ENCODE results near the gene GNAT3. TPM values are rescaled to one million over a fixed set of nuclear protein-coding genes. Genes with fewer than 3 reads are reported as not detected.

Gene GNAT3
- total and polyA plus RNA-seq, 4 donors, result not detected

GRCh38 chr7:80475383-80475782, 36.5 kb downstream of the GNAT3 start:
- 95% methylated on average over 3 of the region's 3 CpGs for WGBS
- Histone ChIP-seq H3K36me3 (ENCODE audit: control insufficient read depth in 4 of 4, insufficient read depth in 3 of 4, low read depth in 1 of 4, low read length in 3 of 4) (no peaks in the 10 kb centered on the region), H3K4me1 (ENCODE audit: control insufficient read depth in 4 of 4, insufficient read depth in 4 of 4, low read length in 3 of 4) (peaks cover 0 to 4% (median 3%) of the 10 kb centered on the region in 4 donors), H3K27me3 (ENCODE audit: control insufficient read depth in 4 of 4, insufficient read depth in 4 of 4, low read length in 3 of 4) (no peaks in the 10 kb centered on the region), H3K4me3 (ENCODE audit: low read depth in 1 of 3, low read length in 3 of 3) (no peak overlapping the region), H3K9me3 (ENCODE audit: control insufficient read depth in 4 of 4, low read length in 3 of 4) (no peaks in the 10 kb centered on the region), H3K9ac (ENCODE audit: low read depth in 1 of 2, low read length in 2 of 2) (no peak overlapping the region), H3K27ac (ENCODE audit: low read depth in 1 of 2, low read length in 2 of 2) (no peak overlapping the region)
- DNase-seq (ENCODE audit: low spot score), result no peak
- TF ChIP-seq ZBTB33 (IDR thresholded peaks at IDR 0.05), result no peak
- TF ChIP-seq RAD21 (IDR thresholded peaks at IDR 0.05), result no peak
- TF ChIP-seq REST (IDR thresholded peaks at IDR 0.05), result no peak
- TF ChIP-seq FOXA1 (IDR thresholded peaks at IDR 0.05), result no peak
- TF ChIP-seq HNF4A (conservative IDR thresholded peaks at IDR 0.05), result no peak
- TF ChIP-seq NR2F2 (IDR thresholded peaks at IDR 0.05), result no peak
- no peak for TF ChIP-seq GABPA (IDR thresholded peaks at IDR 0.05 in 1 of 2, conservative IDR thresholded peaks at IDR 0.05 in 1 of 2)
- no peak for TF ChIP-seq ATF3 (IDR thresholded peaks at IDR 0.05)
- no peak for TF ChIP-seq EGR1 (IDR thresholded peaks at IDR 0.05; ENCODE audit: low read depth in 2 of 2)
- no peak for TF ChIP-seq HNF4G (IDR thresholded peaks at IDR 0.05)
- TF ChIP-seq FOXA2 (IDR thresholded peaks at IDR 0.05), result no peak
- no peak for TF ChIP-seq SP1 (IDR thresholded peaks at IDR 0.05)
- TF ChIP-seq RXRA (IDR thresholded peaks at IDR 0.05), result no peak
- TF ChIP-seq TAF1 (conservative IDR thresholded peaks at IDR 0.05), result no peak

GRCh38 chr7:80473751-80474150, 38.1 kb downstream of the GNAT3 start:
- Histone ChIP-seq H3K4me3 (ENCODE audit: low read depth in 1 of 3, low read length in 3 of 3) (no peak overlapping the region), H3K27ac (ENCODE audit: low read depth in 1 of 2, low read length in 2 of 2) (no peak overlapping the region), H3K36me3 (ENCODE audit: control insufficient read depth in 4 of 4, insufficient read depth in 3 of 4, low read depth in 1 of 4, low read length in 3 of 4) (no peaks in the 10 kb centered on the region), H3K4me1 (ENCODE audit: control insufficient read depth in 4 of 4, insufficient read depth in 4 of 4, low read length in 3 of 4) (peaks cover 0 to 4% (median 3%) of the 10 kb centered on the region in 4 donors), H3K9ac (ENCODE audit: low read depth in 1 of 2, low read length in 2 of 2) (no peak overlapping the region), H3K27me3 (ENCODE audit: control insufficient read depth in 4 of 4, insufficient read depth in 4 of 4, low read length in 3 of 4) (no peaks in the 10 kb centered on the region), H3K9me3 (ENCODE audit: control insufficient read depth in 4 of 4, low read length in 3 of 4) (no peaks in the 10 kb centered on the region)
- DNase-seq (ENCODE audit: low spot score), result no peak
- WGBS, result 98% methylated on average over 1 of the region's 1 CpG
- TF ChIP-seq HNF4A (conservative IDR thresholded peaks at IDR 0.05), result no peak
- no peak for TF ChIP-seq RAD21 (IDR thresholded peaks at IDR 0.05)
- TF ChIP-seq YY1 (IDR thresholded peaks at IDR 0.05), result no peak
- TF ChIP-seq EGR1 (IDR thresholded peaks at IDR 0.05; ENCODE audit: low read depth in 2 of 2), result no peak
- no peak for TF ChIP-seq ZBTB33 (IDR thresholded peaks at IDR 0.05)
- no peak for TF ChIP-seq JUND (IDR thresholded peaks at IDR 0.05)
- TF ChIP-seq REST (IDR thresholded peaks at IDR 0.05), result no peak
- no peak for TF ChIP-seq FOXA1 (IDR thresholded peaks at IDR 0.05)
- TF ChIP-seq RXRA (IDR thresholded peaks at IDR 0.05), result no peak

Data from liver (tissue), 9 donors.